ENCODE measurements around the gene PRLR. TPM values are rescaled to one million over a fixed set of nuclear protein-coding genes. Genes with fewer than 3 reads are reported as not detected.

PRLR gene
- polyA plus RNA-seq, 1 donor from 2014 or later = 0.50 TPM

- no peak for TF ChIP-seq RAD21 (conservative IDR thresholded peaks at IDR 0.05)
- H4K20me1 ChIP-seq (ENCODE audit: insufficient read depth) = no peaks in the 10 kb centered on the region
- no peak overlapping the region for H3K27ac ChIP-seq (ENCODE audit: low read length)
- no peaks in the 10 kb centered on the region for H3K36me3 ChIP-seq (ENCODE audit: insufficient read depth, low read length)
- H3K79me2 ChIP-seq (replicated peaks; ENCODE audit: insufficient read depth, low read length) = no peaks in the 10 kb centered on the region
- no peaks in the 10 kb centered on the region for H3F3A ChIP-seq (ENCODE audit: insufficient read depth, low read length, poor library complexity, severe bottlenecking)
- H3K4me2 ChIP-seq (ENCODE audit: low read length) = no peak overlapping the region
- no peaks in the 10 kb centered on the region for H3K9me3 ChIP-seq (ENCODE audit: low read length)
- H2AFZ ChIP-seq (ENCODE audit: low read depth, low read length) = no peak overlapping the region
- H3K9me2 ChIP-seq (ENCODE audit: insufficient read depth, low read length) = no peaks in the 10 kb centered on the region
- no peak overlapping the region for H3K4me3 ChIP-seq (ENCODE audit: low read length)
- no peaks in the 10 kb centered on the region for H3K27me3 ChIP-seq (ENCODE audit: insufficient read depth, low read depth, low read length)
- H3K9ac ChIP-seq (ENCODE audit: low read length) = no peak overlapping the region
These were observed 112.3 kb downstream of the PRLR start for GRCh38 chr5:35117967-35118366.

GRCh38 chr5:35115920-35116319 lies 114.4 kb downstream of the PRLR start:
- H3K4me3 ChIP-seq (ENCODE audit: low read length) = no peak overlapping the region
- H3K36me3 ChIP-seq (ENCODE audit: insufficient read depth, low read length) = no peaks in the 10 kb centered on the region
- no peak for TF ChIP-seq EZH2 (IDR thresholded peaks at IDR 0.05; ENCODE audit: borderline replicate concordance, insufficient read depth, low read length, poor library complexity, severe bottlenecking)
- TF ChIP-seq SMC3 (conservative IDR thresholded peaks at IDR 0.05; ENCODE audit: poor library complexity) = no peak
- TF ChIP-seq TAF1 (IDR thresholded peaks at IDR 0.05; ENCODE audit: low read depth) = no peak
- no peak for TF ChIP-seq EP300 (conservative IDR thresholded peaks at IDR 0.05; ENCODE audit: poor library complexity, severe bottlenecking)
- TF ChIP-seq, protein P1, sequence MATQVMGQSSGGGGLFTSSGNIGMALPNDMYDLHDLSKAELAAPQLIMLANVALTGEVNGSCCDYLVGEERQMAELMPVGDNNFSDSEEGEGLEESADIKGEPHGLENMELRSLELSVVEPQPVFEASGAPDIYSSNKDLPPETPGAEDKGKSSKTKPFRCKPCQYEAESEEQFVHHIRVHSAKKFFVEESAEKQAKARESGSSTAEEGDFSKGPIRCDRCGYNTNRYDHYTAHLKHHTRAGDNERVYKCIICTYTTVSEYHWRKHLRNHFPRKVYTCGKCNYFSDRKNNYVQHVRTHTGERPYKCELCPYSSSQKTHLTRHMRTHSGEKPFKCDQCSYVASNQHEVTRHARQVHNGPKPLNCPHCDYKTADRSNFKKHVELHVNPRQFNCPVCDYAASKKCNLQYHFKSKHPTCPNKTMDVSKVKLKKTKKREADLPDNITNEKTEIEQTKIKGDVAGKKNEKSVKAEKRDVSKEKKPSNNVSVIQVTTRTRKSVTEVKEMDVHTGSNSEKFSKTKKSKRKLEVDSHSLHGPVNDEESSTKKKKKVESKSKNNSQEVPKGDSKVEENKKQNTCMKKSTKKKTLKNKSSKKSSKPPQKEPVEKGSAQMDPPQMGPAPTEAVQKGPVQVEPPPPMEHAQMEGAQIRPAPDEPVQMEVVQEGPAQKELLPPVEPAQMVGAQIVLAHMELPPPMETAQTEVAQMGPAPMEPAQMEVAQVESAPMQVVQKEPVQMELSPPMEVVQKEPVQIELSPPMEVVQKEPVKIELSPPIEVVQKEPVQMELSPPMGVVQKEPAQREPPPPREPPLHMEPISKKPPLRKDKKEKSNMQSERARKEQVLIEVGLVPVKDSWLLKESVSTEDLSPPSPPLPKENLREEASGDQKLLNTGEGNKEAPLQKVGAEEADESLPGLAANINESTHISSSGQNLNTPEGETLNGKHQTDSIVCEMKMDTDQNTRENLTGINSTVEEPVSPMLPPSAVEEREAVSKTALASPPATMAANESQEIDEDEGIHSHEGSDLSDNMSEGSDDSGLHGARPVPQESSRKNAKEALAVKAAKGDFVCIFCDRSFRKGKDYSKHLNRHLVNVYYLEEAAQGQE (IDR thresholded peaks at IDR 0.05; ENCODE audit: borderline replicate concordance) = no peak
- no peak for TF ChIP-seq RAD21 (conservative IDR thresholded peaks at IDR 0.05)
- TF ChIP-seq CTCF (IDR thresholded peaks at IDR 0.05; ENCODE audit: poor library complexity, severe bottlenecking) = no peak
- no peak for TF ChIP-seq POLR2AphosphoS5 (IDR thresholded peaks at IDR 0.05)
- TF ChIP-seq MXI1 (conservative IDR thresholded peaks at IDR 0.05; ENCODE audit: poor library complexity, severe bottlenecking) = no peak
- H3F3A ChIP-seq (ENCODE audit: insufficient read depth, low read length, poor library complexity, severe bottlenecking) = no peaks in the 10 kb centered on the region
- no peaks in the 10 kb centered on the region for H3K27me3 ChIP-seq (ENCODE audit: insufficient read depth, low read depth, low read length)
- no peak overlapping the region for H2AFZ ChIP-seq (ENCODE audit: low read depth, low read length)
- H3K9me3 ChIP-seq (ENCODE audit: low read length) = no peaks in the 10 kb centered on the region
- H3K9me2 ChIP-seq (ENCODE audit: insufficient read depth, low read length) = no peaks in the 10 kb centered on the region
- H3K79me2 ChIP-seq (replicated peaks; ENCODE audit: insufficient read depth, low read length) = no peaks in the 10 kb centered on the region
- H3K4me2 ChIP-seq (ENCODE audit: low read length) = no peak overlapping the region
- no peaks in the 10 kb centered on the region for H4K20me1 ChIP-seq (ENCODE audit: insufficient read depth)
- no peak overlapping the region for H3K27ac ChIP-seq (ENCODE audit: low read length)
- no peak overlapping the region for H3K9ac ChIP-seq (ENCODE audit: low read length)

DNA sequence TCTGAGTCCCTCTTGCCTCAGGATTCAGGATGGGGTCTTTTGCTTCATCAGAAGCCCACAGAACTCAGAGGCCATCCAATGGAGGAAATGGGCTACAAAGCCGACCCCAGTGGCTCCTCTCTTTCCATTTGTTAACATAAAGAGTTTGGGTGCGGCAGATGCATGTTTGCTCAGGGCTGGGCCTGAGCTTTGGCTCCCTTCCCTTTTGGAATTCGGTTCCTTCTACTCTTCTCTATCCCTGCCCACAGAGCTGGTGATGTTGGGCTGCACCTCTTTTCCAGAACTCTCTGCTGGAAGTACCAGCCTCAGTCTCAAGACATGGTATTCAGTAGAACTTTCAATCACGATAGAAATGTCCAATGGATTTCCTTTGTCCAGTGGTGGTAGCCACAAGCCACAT lies 115.6 kb downstream of the PRLR start:
- no peaks in the 10 kb centered on the region for H3K9me3 ChIP-seq (ENCODE audit: low read length)
- H3K9me2 ChIP-seq (ENCODE audit: insufficient read depth, low read length) = no peaks in the 10 kb centered on the region
- no peaks in the 10 kb centered on the region for H3K36me3 ChIP-seq (ENCODE audit: insufficient read depth, low read length)
- H3K4me2 ChIP-seq (ENCODE audit: low read length) = no peak overlapping the region
- no peak overlapping the region for H3K9ac ChIP-seq (ENCODE audit: low read length)
- H4K20me1 ChIP-seq (ENCODE audit: insufficient read depth) = no peaks in the 10 kb centered on the region
- no peaks in the 10 kb centered on the region for H3F3A ChIP-seq (ENCODE audit: insufficient read depth, low read length, poor library complexity, severe bottlenecking)
- no peak overlapping the region for H3K4me3 ChIP-seq (ENCODE audit: low read length)
- H3K27ac ChIP-seq (ENCODE audit: low read length) = no peak overlapping the region
- H2AFZ ChIP-seq (ENCODE audit: low read depth, low read length) = no peak overlapping the region
- H3K27me3 ChIP-seq (ENCODE audit: insufficient read depth, low read depth, low read length) = no peaks in the 10 kb centered on the region
- TF ChIP-seq RAD21 (conservative IDR thresholded peaks at IDR 0.05) (no peak), EP300 (conservative IDR thresholded peaks at IDR 0.05; ENCODE audit: poor library complexity, severe bottlenecking) (no peak), TAF1 (IDR thresholded peaks at IDR 0.05; ENCODE audit: low read depth) (no peak), EZH2 (IDR thresholded peaks at IDR 0.05; ENCODE audit: borderline replicate concordance, insufficient read depth, low read length, poor library complexity, severe bottlenecking) (no peak), CTCF (IDR thresholded peaks at IDR 0.05; ENCODE audit: poor library complexity, severe bottlenecking) (no peak), SMC3 (conservative IDR thresholded peaks at IDR 0.05; ENCODE audit: poor library complexity) (no peak)
- no peaks in the 10 kb centered on the region for H3K79me2 ChIP-seq (replicated peaks; ENCODE audit: insufficient read depth, low read length)

Data from neural cell (in vitro differentiated cells).